DMS 273 (cell line): ENCODE data around the gene SLFN11.
A peak's percentile ranks its signal among the peaks of the same experiment; 100 is the strongest.
"Not testable (repeated sequence)": the region's sequence is repeated elsewhere in the genome, so short reads cannot be mapped to it uniquely, and the experiment has no call there.

Experiments used
- DNase-seq: peaks from one replicate; lab custom pipeline; 2025; ENCODE audit not compliant: unreplicated experiment; lab: John Stamatoyannopoulos, UW

SLFN11 gene, protein sequence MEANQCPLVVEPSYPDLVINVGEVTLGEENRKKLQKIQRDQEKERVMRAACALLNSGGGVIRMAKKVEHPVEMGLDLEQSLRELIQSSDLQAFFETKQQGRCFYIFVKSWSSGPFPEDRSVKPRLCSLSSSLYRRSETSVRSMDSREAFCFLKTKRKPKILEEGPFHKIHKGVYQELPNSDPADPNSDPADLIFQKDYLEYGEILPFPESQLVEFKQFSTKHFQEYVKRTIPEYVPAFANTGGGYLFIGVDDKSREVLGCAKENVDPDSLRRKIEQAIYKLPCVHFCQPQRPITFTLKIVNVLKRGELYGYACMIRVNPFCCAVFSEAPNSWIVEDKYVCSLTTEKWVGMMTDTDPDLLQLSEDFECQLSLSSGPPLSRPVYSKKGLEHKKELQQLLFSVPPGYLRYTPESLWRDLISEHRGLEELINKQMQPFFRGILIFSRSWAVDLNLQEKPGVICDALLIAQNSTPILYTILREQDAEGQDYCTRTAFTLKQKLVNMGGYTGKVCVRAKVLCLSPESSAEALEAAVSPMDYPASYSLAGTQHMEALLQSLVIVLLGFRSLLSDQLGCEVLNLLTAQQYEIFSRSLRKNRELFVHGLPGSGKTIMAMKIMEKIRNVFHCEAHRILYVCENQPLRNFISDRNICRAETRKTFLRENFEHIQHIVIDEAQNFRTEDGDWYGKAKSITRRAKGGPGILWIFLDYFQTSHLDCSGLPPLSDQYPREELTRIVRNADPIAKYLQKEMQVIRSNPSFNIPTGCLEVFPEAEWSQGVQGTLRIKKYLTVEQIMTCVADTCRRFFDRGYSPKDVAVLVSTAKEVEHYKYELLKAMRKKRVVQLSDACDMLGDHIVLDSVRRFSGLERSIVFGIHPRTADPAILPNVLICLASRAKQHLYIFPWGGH

DNA sequence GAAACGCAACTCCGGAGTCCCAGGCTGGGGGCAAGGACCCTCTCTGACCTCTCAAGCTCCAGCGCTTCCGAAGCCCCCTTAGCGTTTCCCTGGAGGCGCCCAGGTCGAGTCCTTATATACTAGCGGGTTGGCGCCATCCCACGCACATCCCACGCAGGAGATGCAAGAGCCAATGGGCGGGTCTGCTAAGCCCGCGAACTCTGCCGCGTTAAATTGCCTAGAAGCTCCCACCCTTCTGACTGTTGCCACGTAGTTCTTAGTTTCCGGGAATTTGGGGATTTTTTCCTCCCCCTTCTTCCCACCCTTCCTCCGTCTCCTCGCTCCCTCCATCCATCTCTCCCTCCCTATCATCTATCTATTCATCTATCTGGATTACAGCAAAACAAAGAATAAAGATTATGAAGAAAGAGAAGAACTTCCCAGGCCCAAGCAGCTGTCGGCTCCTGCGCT is at the start of gene SLFN11:
Gene SLFN11, minus strand, starts transcription at position 88 of the 450 bp plus-strand sequence. CDS start 9,814 bp downstream, outside the sequence.
- DNase-seq: peak; percentile 81

DNA sequence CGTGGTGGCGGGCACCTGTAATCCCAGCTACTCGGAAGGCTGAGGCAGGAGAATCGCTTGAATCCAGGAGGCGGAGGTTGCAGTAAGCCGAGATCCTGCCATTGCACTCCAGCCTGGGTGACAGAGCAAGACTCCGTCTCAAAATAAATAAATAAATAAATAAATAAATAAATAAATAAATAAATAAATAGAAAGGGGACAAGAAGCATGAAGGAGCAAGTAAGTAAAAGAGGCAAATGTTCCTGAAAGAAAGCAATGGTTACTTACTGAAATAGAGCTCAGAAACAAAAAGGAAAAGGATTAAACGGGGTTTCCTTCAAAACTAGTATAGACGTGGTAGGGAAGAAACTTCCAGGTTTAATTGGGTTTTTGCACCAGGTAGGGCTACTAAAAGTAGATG is 47.6 kb upstream of the SLFN11 start:
- not testable (repeated sequence) for DNase-seq

GRCh38 chr17:35416659-35417058 is 43.2 kb upstream of the SLFN11 start:
- no peak for DNase-seq

GRCh38 chr17:35414707-35415106 is 41.3 kb upstream of the SLFN11 start:
- not testable (repeated sequence) for DNase-seq

DNA sequence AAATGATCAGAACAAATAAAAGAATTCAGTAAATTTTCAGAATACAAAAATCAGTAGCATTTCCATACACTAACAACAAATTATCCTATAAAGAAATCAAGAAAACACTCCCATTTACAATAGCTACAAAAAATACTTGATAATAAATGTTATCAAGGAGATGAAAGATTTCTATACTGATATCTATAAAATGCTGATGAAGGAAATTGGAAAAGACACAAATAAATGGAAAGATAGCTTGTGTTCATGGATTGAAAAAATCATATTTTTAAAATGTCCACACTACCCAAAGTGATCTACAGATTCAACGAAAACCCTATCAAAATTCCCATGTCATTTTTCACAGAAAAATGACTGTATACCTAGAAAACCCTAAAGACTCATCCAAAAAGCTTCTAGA is 40.8 kb upstream of the SLFN11 start:
- no peak for DNase-seq

GRCh38 chr17:35407531-35407930 is 34.1 kb upstream of the SLFN11 start:
- DNase-seq: no peak

DNA sequence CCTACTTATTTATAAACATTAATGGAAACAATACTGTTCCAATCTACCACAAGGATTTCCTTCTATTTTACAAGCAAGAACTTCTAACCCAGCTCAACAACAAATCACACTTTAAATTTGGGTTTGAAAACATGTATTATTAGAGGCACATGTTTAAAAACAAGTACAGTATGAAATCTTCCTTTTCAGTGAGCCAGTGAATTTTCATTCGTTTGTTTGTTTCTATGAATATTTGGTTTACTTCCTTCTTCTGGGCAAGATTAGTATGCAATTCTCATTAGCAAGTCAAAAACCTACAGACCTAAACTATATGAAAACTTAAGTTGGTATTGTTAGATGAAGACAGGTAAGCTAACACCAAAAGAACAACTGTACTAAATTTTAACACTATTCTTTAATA is 33.1 kb upstream of the SLFN11 start:
- no peak for DNase-seq

DNA sequence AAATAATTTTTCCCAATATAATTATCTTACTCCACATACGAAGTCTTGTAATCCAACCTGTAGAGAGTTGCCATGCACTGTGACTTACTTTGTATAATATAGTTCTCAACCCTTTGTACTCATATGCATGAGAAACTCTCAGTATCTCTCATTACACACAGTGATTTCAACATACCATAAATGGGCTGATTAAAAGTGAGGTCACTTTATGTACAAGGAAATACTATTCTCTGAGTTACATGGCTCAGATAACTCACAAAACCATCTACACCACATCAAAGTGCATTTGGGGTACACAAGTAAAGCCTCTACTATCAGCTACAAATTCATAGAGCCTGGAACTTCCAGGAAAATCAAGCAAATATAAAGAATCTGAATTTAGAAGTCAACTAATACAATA is 30.9 kb upstream of the SLFN11 start:
- DNase-seq: no peak

DNA sequence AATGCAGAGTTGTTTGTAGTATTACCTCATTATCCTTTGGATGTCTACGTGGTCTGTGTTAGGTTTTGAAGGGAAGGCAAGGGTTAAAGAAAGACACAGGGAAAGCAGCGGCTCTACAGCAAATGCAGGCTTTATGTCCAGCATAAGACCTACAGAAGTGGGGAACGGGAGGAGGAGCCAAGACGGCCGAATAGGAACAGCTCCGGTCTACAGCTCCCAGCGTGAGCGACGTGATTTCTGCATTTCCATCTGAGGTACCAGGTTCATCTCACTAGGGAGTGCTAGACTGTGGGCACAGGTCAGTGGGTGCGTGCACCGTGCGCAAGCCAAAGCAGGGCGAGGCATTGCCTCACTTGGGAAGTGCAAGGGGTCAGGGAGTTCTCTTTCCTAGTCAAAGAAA is 20.4 kb upstream of the SLFN11 start:
- not testable (repeated sequence) for DNase-seq

- DNase-seq: no peak
These were observed 17.2 kb upstream of the SLFN11 start for GRCh38 chr17:35390663-35391062.

- DNase-seq: no peak
These were observed 16.7 kb upstream of the SLFN11 start for GRCh38 chr17:35390156-35390555.

DNA sequence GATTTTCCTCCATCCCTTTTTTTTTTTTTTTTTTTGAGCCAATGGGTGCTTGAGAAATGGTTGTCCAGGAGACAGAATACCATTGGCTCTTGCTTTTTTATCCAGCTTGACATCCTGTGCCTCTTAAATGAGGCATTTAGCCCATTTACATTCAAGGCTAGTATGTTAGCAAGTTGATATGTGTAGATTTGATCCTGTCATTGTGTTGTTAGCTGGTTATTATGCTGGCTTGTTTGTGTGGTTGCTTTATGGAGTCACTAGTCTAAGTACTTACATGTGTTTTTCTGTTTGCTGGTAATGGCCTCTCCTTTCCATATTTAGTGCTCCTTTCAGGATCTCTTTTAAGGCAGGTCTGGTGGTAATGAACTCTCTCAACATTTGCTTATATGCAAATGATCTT is 14.1 kb upstream of the SLFN11 start:
- DNase-seq: no peak

DNA sequence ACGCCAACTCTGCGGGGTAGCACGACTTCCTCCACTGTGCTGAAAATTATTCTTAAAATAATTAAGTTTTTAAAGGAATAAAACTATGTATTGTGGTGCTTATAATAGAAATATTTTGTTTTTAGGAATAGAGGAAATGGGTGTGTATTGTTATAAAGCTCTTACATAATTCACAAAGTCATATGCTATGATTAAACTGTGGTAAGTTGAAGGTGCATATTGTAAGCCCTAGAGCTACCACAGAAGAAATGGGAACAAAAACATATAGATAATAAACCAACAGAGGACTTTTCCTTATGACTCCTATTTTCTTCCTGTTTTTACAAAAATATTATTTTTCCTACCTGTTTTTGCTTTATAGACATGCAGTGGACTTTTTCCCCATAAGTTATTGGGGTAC is 4.3 kb upstream of the SLFN11 start:
- DNase-seq: no peak

DNA sequence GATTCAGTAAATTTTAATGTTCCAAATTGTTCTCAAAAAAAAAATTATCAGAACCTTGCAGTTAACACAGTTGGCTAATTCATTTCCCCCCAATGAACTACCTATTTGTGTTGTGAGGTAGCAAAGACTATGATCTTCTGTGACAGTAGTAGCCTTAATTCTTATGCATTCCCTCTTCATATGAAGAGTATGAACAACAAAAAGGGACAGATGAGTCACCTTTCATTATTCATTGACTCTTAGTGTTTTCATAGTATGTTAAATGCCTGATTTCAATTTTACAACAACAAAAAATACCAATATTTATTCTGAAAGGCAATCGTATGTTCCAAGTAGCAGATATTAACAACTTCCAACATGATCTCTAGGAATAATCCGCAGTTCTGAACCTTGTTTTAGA is 3.6 kb upstream of the SLFN11 start:
- no peak for DNase-seq

DNA sequence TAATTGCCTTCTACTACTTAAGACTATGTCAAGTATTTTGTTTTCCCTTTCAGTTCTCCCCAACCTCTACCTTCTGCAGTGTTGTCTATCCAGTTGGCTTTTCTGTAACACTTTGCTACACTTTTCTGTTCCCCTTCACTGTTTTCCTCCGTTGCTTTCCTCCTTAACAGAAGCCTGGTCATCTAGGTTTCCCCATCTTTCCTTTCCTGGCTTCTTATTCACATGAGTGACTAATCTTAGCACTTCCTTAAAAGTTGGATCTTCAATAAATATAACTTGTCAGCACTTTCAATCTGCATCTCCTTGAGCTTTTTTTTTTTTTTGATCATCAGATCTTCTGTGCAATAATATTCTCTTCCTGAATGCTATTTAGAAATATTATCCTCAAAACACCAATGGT is 2.8 kb upstream of the SLFN11 start:
- DNase-seq: no peak

DNA sequence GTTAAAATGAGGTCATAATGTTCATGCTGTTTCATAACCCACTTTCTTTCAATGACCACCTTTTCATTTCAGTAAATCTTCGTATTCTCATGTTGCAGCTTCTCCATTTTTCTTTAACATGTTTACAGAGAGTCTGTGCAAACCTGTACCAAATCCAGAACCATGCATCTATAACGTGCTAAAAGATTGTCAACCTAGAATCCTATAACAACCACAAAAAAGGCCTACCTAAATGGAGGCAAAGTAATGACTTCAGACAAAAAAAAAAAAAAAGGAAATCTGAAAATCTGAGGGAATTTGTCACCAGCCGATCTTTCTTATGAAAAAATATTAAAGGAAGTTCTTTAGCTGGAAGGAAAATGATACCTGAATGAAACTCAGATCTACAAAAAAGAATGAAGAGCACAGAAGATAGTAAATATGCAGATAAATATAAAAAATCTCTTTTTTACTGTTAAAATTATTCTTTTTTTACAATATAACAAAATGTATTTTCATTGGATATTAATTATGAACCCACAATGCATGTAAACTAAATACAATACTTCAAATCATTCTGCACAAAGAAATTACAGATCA is 1.4 kb upstream of the SLFN11 start:
- peak; percentile 32 for DNase-seq

- peak; percentile 67 for DNase-seq
These were observed 754 bp upstream of the SLFN11 start for GRCh38 chr17:35373984-35374765.

GRCh38 chr17:35372846-35373533 is 431 bp downstream of the SLFN11 start:
- DNase-seq: peak; percentile 37

GRCh38 chr17:35371934-35372333 is 1.5 kb downstream of the SLFN11 start:
- DNase-seq: no peak
